AG04449 (cell line): ENCODE measurements around the gene NDUFA13.

Source experiments
- CTCF ChIA-PET: fragments of 350-600 bp; formaldehyde crosslinking; extraction: SDS; loops from one replicate; lab custom pipeline; 2021; ENCODE audit warnings: antibody characterized with exemption; lab: Yijun Ruan, JAX
- POLR2A ChIA-PET: fragments of 400-600, 350-600 bp; formaldehyde crosslinking; extraction: SDS; loops from one replicate; lab custom pipeline; 2020; ENCODE audit warnings: antibody characterized with exemption, inconsistent platforms; lab: Yijun Ruan, JAX
- DNase-seq: peaks from one replicate; pipeline ENCODE4 v3.0.0-alpha.2; 2010; ENCODE audit warnings: low read depth, low spot score
- H3K4me3 ChIP-seq: 2 replicates; pipeline ENCODE4 v1.5.1; 2011; ENCODE audit warnings: low read depth, mild to moderate bottlenecking, control low read depth, low read length
- TF ChIP-seq, protein P1 (sequence below): IDR thresholded peaks from one replicate; pipeline ENCODE4 v1.5.1; 2011; ENCODE audit warnings: mild to moderate bottlenecking, moderate library complexity, low read length, control low read depth, inconsistent platforms; ENCODE audit not compliant: insufficient read depth; ENCODE audit errors: missing control alignments

NDUFA13 gene

GRCh38 chr19:19543640-19544039 is 27.6 kb downstream of the NDUFA13 start:
- TF ChIP-seq, protein P1, sequence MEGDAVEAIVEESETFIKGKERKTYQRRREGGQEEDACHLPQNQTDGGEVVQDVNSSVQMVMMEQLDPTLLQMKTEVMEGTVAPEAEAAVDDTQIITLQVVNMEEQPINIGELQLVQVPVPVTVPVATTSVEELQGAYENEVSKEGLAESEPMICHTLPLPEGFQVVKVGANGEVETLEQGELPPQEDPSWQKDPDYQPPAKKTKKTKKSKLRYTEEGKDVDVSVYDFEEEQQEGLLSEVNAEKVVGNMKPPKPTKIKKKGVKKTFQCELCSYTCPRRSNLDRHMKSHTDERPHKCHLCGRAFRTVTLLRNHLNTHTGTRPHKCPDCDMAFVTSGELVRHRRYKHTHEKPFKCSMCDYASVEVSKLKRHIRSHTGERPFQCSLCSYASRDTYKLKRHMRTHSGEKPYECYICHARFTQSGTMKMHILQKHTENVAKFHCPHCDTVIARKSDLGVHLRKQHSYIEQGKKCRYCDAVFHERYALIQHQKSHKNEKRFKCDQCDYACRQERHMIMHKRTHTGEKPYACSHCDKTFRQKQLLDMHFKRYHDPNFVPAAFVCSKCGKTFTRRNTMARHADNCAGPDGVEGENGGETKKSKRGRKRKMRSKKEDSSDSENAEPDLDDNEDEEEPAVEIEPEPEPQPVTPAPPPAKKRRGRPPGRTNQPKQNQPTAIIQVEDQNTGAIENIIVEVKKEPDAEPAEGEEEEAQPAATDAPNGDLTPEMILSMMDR, result no peak
- DNase-seq, result no peak
- CTCF ChIA-PET, result interaction anchor here (1.4 to 2.6 kb wide), 4 partner anchors 9 to 100 kb away, joined by 6 to 12 read pairs (median 10); partner anchors contain the start of gene GMIP
- H3K4me3 ChIP-seq, result no peak overlapping the region
- POLR2A ChIA-PET, result no interaction called here

- POLR2A ChIA-PET, result no interaction called here
Observed at GRCh38 chr19:19544257-19544953, 28.4 kb downstream of the NDUFA13 start.

GRCh38 chr19:19544954-19545591 is 29.0 kb downstream of the NDUFA13 start:
- no peak for DNase-seq
- TF ChIP-seq, protein P1, result no peak
- ChIA-PET CTCF (interaction anchor here (1.3 kb wide), 1 partner anchor 10 kb away, joined by 3 read pairs; no protein-coding TSS in a partner anchor), POLR2A (no interaction called here)
- H3K4me3 ChIP-seq, result no peak overlapping the region

More at GRCh38 chr19:19544257-19544953, 28.4 kb downstream of the NDUFA13 start:
- no peak overlapping the region for H3K4me3 ChIP-seq
- DNase-seq, result no peak
- CTCF ChIA-PET, result interaction anchor here (2.0 to 2.6 kb wide), 3 partner anchors 8 to 100 kb away, joined by 9 to 12 read pairs (median 10); partner anchors contain the start of gene GMIP
- TF ChIP-seq, protein P1, result no peak

- TF ChIP-seq, protein P1, result no peak
- CTCF ChIA-PET, result interaction anchor here (1.3 to 11.6 kb wide), 2 partner anchors 10 to 16 kb away, joined by 3 to 142 read pairs; partner anchors contain the start of gene YJEFN3
- POLR2A ChIA-PET, result no interaction called here
Observed at GRCh38 chr19:19545707-19546106, 29.7 kb downstream of the NDUFA13 start.

DNA sequence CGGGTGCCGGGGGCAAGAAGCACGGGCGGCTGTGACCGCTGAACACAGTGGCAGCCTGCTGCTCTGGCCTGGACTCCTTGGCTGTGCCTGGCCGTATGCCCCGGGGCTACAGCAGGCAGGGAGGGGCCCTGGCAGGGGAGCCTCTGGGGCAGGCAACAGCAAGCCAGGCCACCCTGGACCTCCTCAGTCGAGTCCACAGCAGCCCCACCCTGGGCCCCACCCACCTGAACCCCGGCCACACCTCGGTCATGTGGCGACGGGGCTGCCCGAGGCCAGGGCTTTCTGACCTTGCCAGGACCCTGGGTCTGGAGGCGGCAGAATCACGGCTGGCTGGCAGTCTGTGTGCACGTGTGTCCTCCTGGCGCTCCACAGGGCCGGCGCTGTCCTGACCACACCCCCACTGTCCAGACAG is 30.7 kb downstream of the NDUFA13 start:
- CTCF ChIA-PET, result interaction anchor here (0.6 to 11.6 kb wide), 3 partner anchors 9 to 66 kb away, joined by 3 to 142 read pairs (median 3); partner anchors contain the start of gene YJEFN3
- H3K4me3 ChIP-seq, result no peak overlapping the region
- TF ChIP-seq, protein P1, result no peak
- DNase-seq, result no peak
- POLR2A ChIA-PET, result no interaction called here

More at GRCh38 chr19:19545707-19546106, 29.7 kb downstream of the NDUFA13 start:
- no peak for DNase-seq
- H3K4me3 ChIP-seq, result no peak overlapping the region
